DND-41 (cell line): Measurements from ENCODE around the gene BRINP2.

ENCODE experiments used
- ATAC-seq: fragments of 200-7000 bp; cut with Tn5 transposase; 3 replicates; pipeline ENCODE4 v1.9.1; 2021; ENCODE audit warnings: low read depth; ENCODE audit not compliant: insufficient read depth
- DNase-seq: peaks from one replicate; pipeline ENCODE4 v3.0.0-alpha.2; 2020
- H2AFZ ChIP-seq: 2 replicates; pipeline ENCODE4 v1.6.0; 2012; ENCODE audit warnings: low read depth, low read length
- H3K27ac ChIP-seq: 2 replicates; pipeline ENCODE4 v1.5.1; 2012; ENCODE audit warnings: low read length, inconsistent platforms
- H3K27me3 ChIP-seq: fragments of 200-600 bp; sonication (generic); 2 replicates; pipeline ENCODE4 v1.6.0; 2012; ENCODE audit warnings: low read length, mild to moderate bottlenecking, inconsistent platforms; ENCODE audit not compliant: insufficient read depth, poor library complexity
- H3K36me3 ChIP-seq: 2 replicates; pipeline ENCODE4 v1.5.1; 2012; ENCODE audit warnings: low read length, inconsistent platforms; ENCODE audit not compliant: insufficient read depth
- H3K4me1 ChIP-seq: 2 replicates; pipeline ENCODE4 v1.5.1; 2012; ENCODE audit warnings: mild to moderate bottlenecking, low read length; ENCODE audit not compliant: insufficient read depth
- H3K4me2 ChIP-seq: 2 replicates; pipeline ENCODE4 v1.6.0; 2012; ENCODE audit warnings: mild to moderate bottlenecking, moderate library complexity, low read length, inconsistent platforms; ENCODE audit not compliant: insufficient read depth
- H3K4me3 ChIP-seq, 2 experiments: fragments of 200-600 bp in 1 of 2; shearing (Covaris generic) in 1 of 2; 2 replicates each; pipeline ENCODE4 v1.5.1; 2012 to 2016; ENCODE audit warnings: inconsistent platforms in 2 of 2, low read length in 2 of 2, mild to moderate bottlenecking in 2 of 2, low read depth in 1 of 2, moderate library complexity in 1 of 2
- H3K79me2 ChIP-seq: 2 replicates; pipeline ENCODE4 v1.6.0; 2012; ENCODE audit warnings: low read length, inconsistent platforms; ENCODE audit not compliant: insufficient read depth
- H3K9ac ChIP-seq: 2 replicates; pipeline ENCODE4 v1.6.0; 2012; ENCODE audit warnings: low read depth, mild to moderate bottlenecking, inconsistent platforms, low read length, moderate library complexity
- H3K9me3 ChIP-seq: 2 replicates; pipeline ENCODE4 v1.5.1; 2012; ENCODE audit warnings: low read length, moderate library complexity, mild to moderate bottlenecking, inconsistent platforms; ENCODE audit not compliant: insufficient read depth, severe bottlenecking
- H4K20me1 ChIP-seq: 2 replicates; pipeline ENCODE4 v1.6.0; 2012; ENCODE audit warnings: low read length; ENCODE audit not compliant: insufficient read depth
- CTCF ChIP-seq: IDR thresholded peaks from 2 replicates; pipeline ENCODE4 v1.5.1; 2012; ENCODE audit warnings: borderline replicate concordance, low read length, moderate library complexity, mild to moderate bottlenecking; ENCODE audit not compliant: poor library complexity, severe bottlenecking; ENCODE audit errors: extremely low read depth
- EZH2 ChIP-seq: IDR thresholded peaks from 3 replicates; pipeline ENCODE4 v1.6.1; 2012; ENCODE audit warnings: borderline replicate concordance, low read depth, mild to moderate bottlenecking, moderate library complexity, low read length, inconsistent platforms; ENCODE audit not compliant: severe bottlenecking

BRINP2 gene

GRCh38 chr1:177305040-177306018, 134.6 kb downstream of the BRINP2 start:
- Histone ChIP-seq H3K79me2 (no peaks in the 10 kb centered on the region), H3K27me3 (no peaks in the 10 kb centered on the region), H3K36me3 (no peaks in the 10 kb centered on the region), H3K4me2 (no peak overlapping the region), H3K9me3 (no peaks in the 10 kb centered on the region), H2AFZ (no peak overlapping the region), H3K4me1 (no peaks in the 10 kb centered on the region), H3K9ac (no peak overlapping the region), H3K4me3 (no peak overlapping the region), H3K27ac (no peak overlapping the region), H4K20me1 (no peaks in the 10 kb centered on the region)
- ATAC-seq (no peak), DNase-seq (no peak)
- no peak for TF ChIP-seq EZH2
- no peak for TF ChIP-seq CTCF

- no peaks in the 10 kb centered on the region for H3K27me3 ChIP-seq
- no peak overlapping the region for H3K4me3 ChIP-seq
- no peaks in the 10 kb centered on the region for H3K9me3 ChIP-seq
- H3K9ac ChIP-seq, result no peak overlapping the region
- H3K4me2 ChIP-seq, result no peak overlapping the region
- no peak overlapping the region for H3K27ac ChIP-seq
- H4K20me1 ChIP-seq, result no peaks in the 10 kb centered on the region
- no peaks in the 10 kb centered on the region for H3K79me2 ChIP-seq
- TF ChIP-seq CTCF, result no peak
- no peak for TF ChIP-seq EZH2
- H3K4me1 ChIP-seq, result no peaks in the 10 kb centered on the region
- H2AFZ ChIP-seq, result no peak overlapping the region
- ATAC-seq, result no peak
- DNase-seq, result no peak
- no peaks in the 10 kb centered on the region for H3K36me3 ChIP-seq
Measured at GRCh38 chr1:177306019-177306415, 135.3 kb downstream of the BRINP2 start.

- DNase-seq, result no peak
- H3K4me3 ChIP-seq, result no peak overlapping the region
- H3K4me2 ChIP-seq, result no peak overlapping the region
Measured at GRCh38 chr1:177306981-177307380, 136.2 kb downstream of the BRINP2 start.

More at GRCh38 chr1:177306981-177307380, 136.2 kb downstream of the BRINP2 start:
- Histone ChIP-seq H2AFZ (no peak overlapping the region), H3K27ac (no peak overlapping the region), H3K4me1 (no peaks in the 10 kb centered on the region), H3K9ac (no peak overlapping the region), H3K9me3 (no peaks in the 10 kb centered on the region), H3K79me2 (no peaks in the 10 kb centered on the region), H3K27me3 (no peaks in the 10 kb centered on the region), H3K36me3 (no peaks in the 10 kb centered on the region), H4K20me1 (no peaks in the 10 kb centered on the region)
- no peak for ATAC-seq
- TF ChIP-seq CTCF (no peak), EZH2 (no peak)
